IPS-20b (cell line): ENCODE results near the gene ZFPM1.

Experiments used
- H3K27ac ChIP-seq: one replicate; pipeline ENCODE4 v1.5.1; 2013; ENCODE audit warnings: low read length
- H3K27me3 ChIP-seq: 2 replicates; pipeline ENCODE4 v1.6.1; 2013; ENCODE audit warnings: mild to moderate bottlenecking, low read length, inconsistent platforms; ENCODE audit not compliant: insufficient read depth
- H3K36me3 ChIP-seq: 2 replicates; pipeline ENCODE4 v1.6.1; 2013; ENCODE audit warnings: low read depth, mild to moderate bottlenecking, inconsistent platforms, low read length, moderate library complexity; ENCODE audit not compliant: insufficient read depth
- H3K4me1 ChIP-seq: 2 replicates; pipeline ENCODE4 v1.6.1; 2013; ENCODE audit warnings: mild to moderate bottlenecking, control low read depth, inconsistent platforms, low read length, moderate library complexity; ENCODE audit not compliant: insufficient read depth
- H3K4me3 ChIP-seq: 2 replicates; pipeline ENCODE4 v1.5.1; 2013; ENCODE audit warnings: mild to moderate bottlenecking, low read length, inconsistent platforms
- H3K9ac ChIP-seq: 2 replicates; pipeline ENCODE4 v1.6.1; 2013; ENCODE audit warnings: low read depth, mild to moderate bottlenecking, inconsistent platforms, low read length, moderate library complexity
- H3K9me3 ChIP-seq: 2 replicates; pipeline ENCODE4 v1.6.1; 2013; ENCODE audit warnings: mild to moderate bottlenecking, low read depth, low read length, inconsistent platforms; ENCODE audit not compliant: insufficient read depth

Gene ZFPM1

DNA sequence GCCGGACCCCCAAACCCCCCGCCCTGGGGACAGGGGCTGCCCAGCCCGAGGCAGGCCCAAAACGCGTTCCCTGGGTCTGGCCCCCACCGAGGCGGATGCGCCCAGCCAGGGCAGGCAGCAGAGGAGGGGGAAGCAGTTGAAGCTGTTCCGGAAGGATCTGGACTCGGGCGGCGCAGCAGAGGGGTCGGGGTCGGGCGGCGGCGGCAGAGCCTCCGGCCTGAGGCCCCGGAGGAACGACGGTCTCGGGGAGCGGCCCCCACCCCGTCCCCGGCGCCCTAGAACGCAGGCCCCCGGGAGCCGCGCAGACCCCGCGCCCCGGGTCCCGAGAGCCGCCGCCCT is 22.9 kb upstream of the ZFPM1 start:
- H3K4me3 ChIP-seq, result no peak overlapping the region
- H3K27me3 ChIP-seq, result no peaks in the 10 kb centered on the region

DNA sequence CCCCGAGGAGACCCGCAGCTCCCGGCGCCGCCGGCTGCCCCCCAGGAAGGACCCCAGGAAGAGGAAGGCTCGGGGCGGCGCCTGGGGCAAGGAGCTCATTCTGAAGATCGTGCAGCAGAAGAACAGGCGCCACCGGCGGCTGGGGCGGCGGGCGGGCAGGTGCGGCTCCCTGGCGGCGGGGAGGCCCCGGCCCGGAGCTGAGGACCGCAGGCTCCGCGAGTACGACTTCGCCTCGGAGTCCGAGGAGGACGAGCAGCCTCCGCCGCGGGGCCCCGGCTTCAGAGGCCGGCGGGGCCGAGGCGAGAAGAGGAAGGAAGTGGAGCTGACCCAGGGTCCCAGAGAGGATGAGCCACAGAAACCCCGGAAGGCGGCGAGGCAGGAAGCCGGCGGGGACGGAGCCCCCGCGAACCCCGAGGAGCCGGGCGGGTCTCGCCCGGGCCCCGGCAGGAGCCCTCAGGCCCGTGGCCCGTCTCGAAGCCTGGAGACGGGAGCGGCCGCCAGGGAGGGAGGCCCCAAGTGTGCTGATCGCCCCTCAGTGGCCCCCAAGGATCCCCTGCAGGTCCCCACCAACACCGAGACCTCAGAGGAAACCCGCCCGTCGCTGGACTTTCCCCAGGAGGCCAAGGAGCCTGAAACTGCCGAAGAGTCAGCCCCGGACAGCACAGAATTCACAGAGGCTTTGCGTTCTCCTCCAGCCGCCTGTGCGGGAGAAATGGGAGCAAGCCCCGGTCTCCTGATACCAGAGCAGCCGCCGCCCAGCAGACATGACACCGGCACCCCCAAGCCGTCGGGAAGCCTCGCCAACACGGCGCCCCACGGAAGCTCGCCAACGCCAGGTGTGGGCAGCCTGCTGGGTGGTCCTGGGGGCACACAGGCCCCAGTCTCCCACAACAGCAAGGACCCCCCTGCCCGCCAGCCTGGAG is 22.3 kb upstream of the ZFPM1 start:
- no peaks in the 10 kb centered on the region for H3K36me3 ChIP-seq
- no peak overlapping the region for H3K4me3 ChIP-seq
- no peaks in the 10 kb centered on the region for H3K4me1 ChIP-seq
- H3K27me3 ChIP-seq, result no peaks in the 10 kb centered on the region
- no peak overlapping the region for H3K9ac ChIP-seq
- H3K9me3 ChIP-seq, result no peaks in the 10 kb centered on the region
- H3K27ac ChIP-seq, result no peak overlapping the region

More for the DNA sequence above, 22.9 kb upstream of the ZFPM1 start:
- no peak overlapping the region for H3K9ac ChIP-seq
- no peaks in the 10 kb centered on the region for H3K36me3 ChIP-seq
- no peaks in the 10 kb centered on the region for H3K4me1 ChIP-seq
- H3K27ac ChIP-seq, result no peak overlapping the region
- no peaks in the 10 kb centered on the region for H3K9me3 ChIP-seq

DNA sequence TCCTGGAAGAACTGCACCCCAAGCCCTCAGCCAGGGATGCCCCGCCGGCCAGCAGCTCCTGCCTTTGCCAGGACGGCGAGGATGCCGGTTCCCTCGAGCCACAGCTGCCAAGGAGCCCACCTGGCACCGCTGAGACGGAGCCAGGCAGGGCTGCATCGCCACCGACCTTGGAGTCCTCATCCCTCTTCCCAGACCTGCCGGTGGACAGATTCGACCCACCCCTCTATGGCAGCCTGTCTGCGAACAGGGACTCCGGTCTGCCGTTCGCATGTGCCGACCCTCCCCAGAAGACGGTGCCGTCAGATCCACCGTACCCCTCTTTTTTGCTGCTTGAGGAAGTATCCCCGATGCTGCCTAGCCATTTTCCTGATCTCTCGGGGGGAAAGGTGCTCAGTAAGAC is 21.4 kb upstream of the ZFPM1 start:
- no peaks in the 10 kb centered on the region for H3K9me3 ChIP-seq
- H3K9ac ChIP-seq, result no peak overlapping the region
- no peak overlapping the region for H3K27ac ChIP-seq
- H3K4me1 ChIP-seq, result no peaks in the 10 kb centered on the region
- no peaks in the 10 kb centered on the region; the same call in 1 of the 2 replicates for H3K27me3 ChIP-seq
- no peaks in the 10 kb centered on the region for H3K36me3 ChIP-seq
- H3K4me3 ChIP-seq, result no peak overlapping the region

DNA sequence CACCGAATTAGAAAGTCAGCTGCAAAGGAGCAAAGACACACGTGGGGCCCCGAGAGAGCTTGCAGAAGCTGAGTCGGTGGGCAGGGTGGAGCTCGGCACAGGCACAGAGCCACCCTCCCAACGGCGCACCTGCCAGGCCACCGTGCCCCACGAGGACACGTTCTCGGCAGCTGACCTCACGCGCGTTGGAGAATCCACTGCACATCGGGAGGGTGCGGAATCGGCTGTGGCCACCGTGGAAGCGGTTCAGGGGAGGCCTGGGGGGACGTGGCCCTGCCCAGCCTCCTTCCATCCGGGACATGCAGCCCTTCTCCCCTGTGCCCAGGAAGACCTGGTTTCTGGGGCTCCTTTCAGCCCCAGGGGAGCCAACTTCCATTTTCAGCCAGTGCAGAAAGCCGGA is 20.9 kb upstream of the ZFPM1 start:
- no peaks in the 10 kb centered on the region for H3K9me3 ChIP-seq
- no peak overlapping the region for H3K27ac ChIP-seq
- no peaks in the 10 kb centered on the region for H3K36me3 ChIP-seq
- no peak overlapping the region for H3K4me3 ChIP-seq
- no peak overlapping the region for H3K9ac ChIP-seq
- no peaks in the 10 kb centered on the region; the same call in 1 of the 2 replicates for H3K27me3 ChIP-seq
- no peaks in the 10 kb centered on the region for H3K4me1 ChIP-seq

DNA sequence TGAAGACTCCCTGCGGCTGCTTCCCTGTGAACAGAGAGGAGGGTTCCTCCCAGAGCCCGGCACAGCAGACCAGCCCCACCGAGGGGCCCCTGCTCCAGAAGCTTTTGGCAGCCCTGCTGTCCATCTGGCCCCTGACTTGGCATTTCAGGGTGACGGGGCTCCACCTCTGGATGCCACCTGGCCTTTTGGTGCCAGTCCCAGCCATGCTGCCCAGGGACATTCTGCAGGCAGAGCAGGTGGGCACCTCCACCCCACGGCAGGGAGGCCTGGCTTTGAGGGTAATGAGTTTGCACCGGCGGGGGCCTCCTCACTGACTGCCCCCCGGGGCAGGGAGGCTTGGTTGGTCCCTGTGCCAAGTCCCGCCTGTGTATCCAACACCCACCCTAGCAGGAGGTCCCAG is 20.3 kb upstream of the ZFPM1 start:
- Histone ChIP-seq H3K4me3 (no peak overlapping the region), H3K9ac (no peak overlapping the region), H3K4me1 (no peaks in the 10 kb centered on the region), H3K9me3 (no peaks in the 10 kb centered on the region), H3K27ac (no peak overlapping the region), H3K27me3 (peaks cover 2% of the 10 kb centered on the region), H3K36me3 (no peaks in the 10 kb centered on the region)

DNA sequence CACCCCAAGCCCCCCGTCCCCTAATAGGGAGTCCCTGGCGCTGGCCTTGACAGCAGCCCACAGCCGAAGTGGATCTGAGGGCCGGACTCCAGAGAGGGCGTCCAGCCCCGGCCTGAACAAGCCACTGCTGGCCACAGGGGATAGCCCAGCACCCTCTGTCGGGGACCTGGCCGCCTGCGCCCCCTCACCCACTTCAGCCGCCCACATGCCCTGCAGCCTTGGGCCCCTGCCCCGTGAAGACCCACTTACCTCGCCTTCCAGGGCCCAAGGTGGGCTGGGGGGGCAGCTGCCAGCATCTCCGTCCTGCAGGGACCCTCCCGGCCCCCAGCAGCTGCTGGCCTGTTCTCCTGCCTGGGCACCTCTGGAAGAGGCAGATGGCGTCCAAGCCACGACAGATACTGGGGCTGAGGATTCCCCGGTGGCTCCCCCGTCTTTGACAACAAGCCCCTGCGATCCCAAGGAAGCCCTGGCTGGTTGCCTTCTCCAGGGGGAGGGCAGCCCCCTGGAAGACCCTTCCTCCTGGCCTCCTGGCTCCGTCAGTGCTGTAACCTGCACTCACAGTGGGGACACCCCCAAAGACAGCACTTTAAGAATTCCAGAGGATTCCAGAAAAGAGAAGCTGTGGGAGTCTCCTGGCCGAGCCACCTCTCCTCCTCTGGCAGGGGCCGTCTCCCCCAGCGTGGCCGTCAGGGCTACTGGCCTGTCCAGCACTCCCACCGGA is 19.3 kb upstream of the ZFPM1 start:
- no peaks in the 10 kb centered on the region for H3K4me1 ChIP-seq

DNA sequence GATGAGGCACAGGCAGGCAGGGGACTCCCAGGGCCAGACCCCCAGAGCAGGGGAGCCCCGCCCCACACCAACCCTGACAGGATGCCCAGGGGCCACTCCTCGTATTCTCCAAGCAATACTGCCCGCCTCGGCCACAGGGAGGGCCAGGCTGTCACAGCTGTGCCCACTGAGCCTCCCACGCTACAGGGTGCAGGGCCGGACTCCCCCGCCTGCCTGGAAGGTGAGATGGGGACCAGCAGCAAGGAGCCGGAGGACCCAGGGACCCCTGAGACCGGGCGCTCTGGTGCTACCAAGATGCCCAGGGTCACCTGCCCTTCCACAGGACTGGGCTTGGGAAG is 18.8 kb upstream of the ZFPM1 start:
- Histone ChIP-seq H3K9me3 (no peaks in the 10 kb centered on the region), H3K4me3 (no peak overlapping the region), H3K4me1 (no peaks in the 10 kb centered on the region), H3K36me3 (no peaks in the 10 kb centered on the region), H3K27ac (no peak overlapping the region), H3K9ac (no peak overlapping the region), H3K27me3 (peaks cover 6% of the 10 kb centered on the region)

More for the DNA sequence above, 19.3 kb upstream of the ZFPM1 start:
- no peak overlapping the region for H3K9ac ChIP-seq
- peaks cover 6% of the 10 kb centered on the region for H3K27me3 ChIP-seq
- no peak overlapping the region for H3K4me3 ChIP-seq
- no peaks in the 10 kb centered on the region for H3K36me3 ChIP-seq
- H3K9me3 ChIP-seq, result no peaks in the 10 kb centered on the region
- no peak overlapping the region for H3K27ac ChIP-seq

DNA sequence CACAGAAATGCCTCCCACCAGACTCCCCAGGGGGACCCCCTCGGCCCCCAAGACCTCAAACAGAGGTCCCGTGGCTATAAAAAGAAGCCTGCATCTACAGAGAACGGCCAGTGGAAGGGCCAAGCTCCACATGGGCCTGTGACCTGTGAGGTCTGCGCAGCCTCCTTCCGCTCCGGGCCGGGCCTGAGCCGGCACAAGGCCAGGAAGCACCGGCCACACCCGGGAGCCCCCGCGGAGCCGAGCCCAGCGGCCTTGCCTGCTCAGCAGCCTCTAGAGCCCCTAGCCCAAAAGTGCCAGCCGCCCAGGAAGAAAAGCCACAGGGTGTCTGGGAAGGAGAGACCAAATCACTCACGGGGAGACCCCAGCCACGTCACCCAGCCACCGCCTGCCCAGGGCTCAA is 18.3 kb upstream of the ZFPM1 start:
- no peak overlapping the region for H3K27ac ChIP-seq

DNA sequence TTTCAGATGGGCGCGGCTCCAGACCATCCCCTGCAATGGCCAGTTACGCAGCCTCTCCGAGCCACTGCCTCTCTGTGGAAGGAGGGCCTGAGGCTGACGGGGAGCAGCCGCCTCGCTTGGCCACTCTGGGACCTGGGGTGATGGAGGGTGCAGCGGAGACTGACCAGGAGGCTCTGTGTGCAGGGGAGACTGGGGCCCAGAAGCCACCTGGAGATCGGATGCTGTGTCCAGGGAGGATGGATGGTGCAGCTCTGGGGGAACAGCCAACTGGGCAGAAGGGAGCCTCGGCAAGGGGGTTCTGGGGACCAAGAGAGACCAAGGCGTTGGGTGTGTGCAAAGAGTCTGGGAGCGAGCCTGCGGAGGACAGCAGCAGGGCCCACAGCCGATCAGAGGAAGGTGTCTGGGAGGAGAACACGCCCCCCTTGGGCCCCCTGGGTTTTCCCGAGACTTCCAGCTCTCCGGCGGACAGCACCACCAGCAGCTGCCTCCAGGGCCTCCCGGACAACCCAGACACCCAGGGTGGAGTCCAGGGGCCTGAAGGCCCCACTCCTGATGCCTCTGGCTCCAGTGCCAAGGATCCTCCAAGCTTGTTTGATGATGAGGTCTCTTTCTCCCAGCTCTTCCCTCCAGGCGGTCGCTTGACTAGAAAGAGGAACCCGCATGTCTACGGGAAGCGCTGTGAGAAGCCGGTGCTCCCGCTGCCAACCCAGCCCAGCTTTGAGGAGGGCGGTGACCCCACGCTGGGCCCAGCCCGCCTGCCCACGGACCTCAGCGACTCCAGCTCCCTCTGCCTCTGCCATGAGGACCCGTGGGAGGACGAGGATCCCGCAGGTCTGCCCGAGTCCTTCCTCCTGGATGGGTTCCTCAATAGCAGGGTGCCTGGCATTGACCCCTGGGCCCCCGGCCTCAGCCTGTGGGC is 17.4 kb upstream of the ZFPM1 start:
- H3K9me3 ChIP-seq, result no peaks in the 10 kb centered on the region
- H3K36me3 ChIP-seq, result no peaks in the 10 kb centered on the region
- H3K9ac ChIP-seq, result no peak overlapping the region; the same call in 1 of the 2 replicates
- no peak overlapping the region for H3K4me3 ChIP-seq
- H3K27me3 ChIP-seq, result peaks cover 6% of the 10 kb centered on the region
- no peaks in the 10 kb centered on the region for H3K4me1 ChIP-seq
- H3K27ac ChIP-seq, result no peak overlapping the region

More for the DNA sequence above, 18.3 kb upstream of the ZFPM1 start:
- peaks cover 6% of the 10 kb centered on the region for H3K27me3 ChIP-seq
- H3K9ac ChIP-seq, result no peak overlapping the region
- no peaks in the 10 kb centered on the region for H3K4me1 ChIP-seq
- H3K4me3 ChIP-seq, result no peak overlapping the region
- H3K9me3 ChIP-seq, result no peaks in the 10 kb centered on the region
- H3K36me3 ChIP-seq, result no peaks in the 10 kb centered on the region

DNA sequence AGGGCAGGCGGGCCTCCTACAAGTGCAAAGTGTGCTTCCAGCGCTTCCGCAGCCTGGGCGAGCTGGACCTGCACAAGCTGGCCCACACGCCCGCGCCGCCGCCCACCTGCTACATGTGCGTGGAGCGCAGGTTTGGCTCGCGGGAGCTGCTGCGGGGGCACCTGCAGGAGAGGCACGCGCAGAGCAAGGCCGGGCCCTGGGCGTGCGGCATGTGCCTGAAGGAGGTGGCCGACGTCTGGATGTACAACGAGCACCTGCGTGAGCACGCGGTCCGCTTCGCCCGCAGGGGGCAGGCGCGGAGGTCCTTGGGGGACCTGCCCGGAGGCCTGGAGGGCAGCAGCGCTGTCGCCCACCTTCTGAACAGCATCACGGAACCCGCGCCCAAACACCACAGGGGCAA is 16.3 kb upstream of the ZFPM1 start:
- Histone ChIP-seq H3K36me3 (no peaks in the 10 kb centered on the region), H3K9ac (no peak overlapping the region), H3K4me1 (no peaks in the 10 kb centered on the region), H3K27ac (no peak overlapping the region), H3K4me3 (no peak overlapping the region), H3K9me3 (no peaks in the 10 kb centered on the region), H3K27me3 (peaks cover 6% of the 10 kb centered on the region)

DNA sequence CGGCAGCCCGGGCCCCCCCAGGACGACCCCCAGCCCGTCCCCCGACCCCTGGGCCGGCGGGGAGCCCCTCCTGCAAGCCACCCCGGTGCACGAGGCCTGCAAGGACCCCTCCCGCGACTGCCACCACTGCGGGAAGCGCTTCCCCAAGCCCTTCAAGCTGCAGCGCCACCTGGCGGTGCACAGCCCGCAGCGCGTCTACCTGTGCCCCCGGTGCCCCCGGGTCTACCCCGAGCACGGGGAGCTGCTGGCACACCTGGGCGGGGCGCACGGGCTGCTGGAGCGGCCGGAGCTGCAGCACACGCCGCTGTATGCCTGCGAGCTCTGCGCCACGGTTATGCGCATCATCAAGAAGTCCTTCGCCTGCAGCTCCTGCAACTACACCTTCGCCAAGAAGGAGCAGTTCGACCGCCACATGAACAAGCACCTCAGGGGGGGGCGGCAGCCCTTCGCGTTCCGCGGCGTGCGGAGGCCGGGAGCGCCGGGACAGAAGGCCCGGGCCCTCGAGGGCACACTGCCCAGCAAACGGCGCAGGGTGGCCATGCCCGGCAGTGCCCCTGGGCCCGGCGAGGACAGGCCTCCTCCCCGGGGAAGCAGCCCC is 15.6 kb upstream of the ZFPM1 start:
- Histone ChIP-seq H3K36me3 (no peaks in the 10 kb centered on the region), H3K9me3 (no peaks in the 10 kb centered on the region), H3K27me3 (peaks cover 6% of the 10 kb centered on the region), H3K9ac (no peak overlapping the region), H3K4me3 (no peak overlapping the region), H3K4me1 (no peaks in the 10 kb centered on the region), H3K27ac (no peak overlapping the region)
